Measurements from ENCODE around the gene PLEKHH1. TPM values are rescaled to one million over a fixed set of nuclear protein-coding genes. Genes with fewer than 3 reads are reported as not detected.

PLEKHH1 gene
- total RNA-seq, 4 donors from 2014 or later, result 10.5 to 23.1 (median 17.2) TPM

DNA sequence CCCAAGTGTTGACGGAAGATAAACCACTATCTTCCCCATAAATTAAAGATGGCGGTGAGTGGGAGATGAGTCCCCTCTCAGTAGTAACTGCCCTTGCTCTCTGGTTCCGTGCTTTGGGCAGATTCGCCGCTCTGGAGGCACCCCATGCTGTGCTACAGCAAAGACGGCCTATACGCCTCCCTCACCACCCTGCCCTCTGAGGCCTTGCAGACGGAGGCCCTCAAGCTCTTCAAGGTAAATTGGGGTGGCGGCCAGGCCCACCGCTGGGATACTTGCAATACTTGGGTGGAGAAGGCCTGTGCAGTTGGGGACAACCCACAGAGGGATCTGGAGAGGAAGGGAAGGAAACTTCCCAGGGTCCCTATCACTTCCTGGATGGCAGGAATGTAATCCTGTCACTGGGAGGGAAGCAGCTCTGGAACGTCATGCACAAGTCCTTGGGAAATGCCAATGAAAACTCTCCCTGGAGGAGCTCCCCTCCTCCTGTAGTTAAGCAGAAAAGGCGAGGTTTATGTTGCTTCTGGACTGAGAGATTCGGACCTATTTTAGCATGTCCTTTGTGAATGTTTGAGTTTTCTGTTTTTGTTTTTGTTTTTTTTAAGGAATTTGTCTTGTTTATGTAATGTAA lies 44.2 kb downstream of the PLEKHH1 start:
- intact Hi-C loops (cut with DNase I; ENCODE audit: low total_unique reads), result no loop called here
- TF ChIP-seq, protein P1, sequence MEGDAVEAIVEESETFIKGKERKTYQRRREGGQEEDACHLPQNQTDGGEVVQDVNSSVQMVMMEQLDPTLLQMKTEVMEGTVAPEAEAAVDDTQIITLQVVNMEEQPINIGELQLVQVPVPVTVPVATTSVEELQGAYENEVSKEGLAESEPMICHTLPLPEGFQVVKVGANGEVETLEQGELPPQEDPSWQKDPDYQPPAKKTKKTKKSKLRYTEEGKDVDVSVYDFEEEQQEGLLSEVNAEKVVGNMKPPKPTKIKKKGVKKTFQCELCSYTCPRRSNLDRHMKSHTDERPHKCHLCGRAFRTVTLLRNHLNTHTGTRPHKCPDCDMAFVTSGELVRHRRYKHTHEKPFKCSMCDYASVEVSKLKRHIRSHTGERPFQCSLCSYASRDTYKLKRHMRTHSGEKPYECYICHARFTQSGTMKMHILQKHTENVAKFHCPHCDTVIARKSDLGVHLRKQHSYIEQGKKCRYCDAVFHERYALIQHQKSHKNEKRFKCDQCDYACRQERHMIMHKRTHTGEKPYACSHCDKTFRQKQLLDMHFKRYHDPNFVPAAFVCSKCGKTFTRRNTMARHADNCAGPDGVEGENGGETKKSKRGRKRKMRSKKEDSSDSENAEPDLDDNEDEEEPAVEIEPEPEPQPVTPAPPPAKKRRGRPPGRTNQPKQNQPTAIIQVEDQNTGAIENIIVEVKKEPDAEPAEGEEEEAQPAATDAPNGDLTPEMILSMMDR (IDR thresholded peaks at IDR 0.05), result no peak
- no peak for TF ChIP-seq POLR2A (IDR thresholded peaks at IDR 0.05)
- 81 to 88% methylated on average over 13 of the region's 13 CpGs for WGBS, 2 donors
- no peak overlapping the region for H3K4me3 ChIP-seq (ENCODE audit: low read depth, poor library complexity, severe bottlenecking)
- no peak for DNase-seq (ENCODE audit: low spot score in 2 of 2)

DNA sequence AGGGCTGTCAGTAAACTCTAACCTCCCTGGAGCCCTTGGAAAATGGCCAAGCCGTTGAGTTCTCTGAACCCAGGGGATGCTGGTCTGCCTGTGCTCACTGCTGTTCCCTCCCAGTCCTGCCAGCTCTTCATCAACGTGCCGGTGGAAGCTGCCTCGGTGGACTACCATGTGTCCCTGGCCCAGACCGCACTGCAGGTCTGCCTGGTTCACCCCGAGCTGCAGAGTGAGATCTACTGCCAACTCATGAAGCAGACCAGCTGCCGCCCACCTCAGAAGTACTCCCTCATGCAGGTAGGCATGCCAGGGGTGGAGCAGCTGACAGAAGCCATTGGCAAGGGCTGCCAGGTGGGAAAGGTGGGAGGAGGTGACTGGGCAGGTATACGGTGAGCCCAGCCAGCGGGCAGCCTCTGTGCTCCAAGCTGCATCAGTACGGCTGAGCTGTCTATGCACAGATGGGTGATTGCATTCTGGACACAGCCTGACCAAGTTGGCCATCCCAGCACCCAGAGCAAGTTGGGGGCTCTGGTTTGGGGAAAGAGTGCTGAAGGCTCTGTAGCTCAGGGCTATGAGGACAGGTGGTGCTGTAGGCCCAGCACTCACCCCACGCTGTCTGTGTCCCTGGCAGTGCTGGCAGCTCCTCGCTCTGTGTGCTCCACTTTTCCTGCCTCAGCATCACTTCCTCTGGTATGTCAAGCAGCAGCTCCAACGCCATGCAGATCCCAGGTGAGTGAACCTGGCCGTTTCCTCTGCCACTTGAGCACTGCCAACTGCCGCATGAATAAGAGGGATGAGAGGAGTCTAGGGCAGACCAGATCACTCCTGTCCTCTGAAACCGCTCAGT lies 45.0 kb downstream of the PLEKHH1 start:
- WGBS, 2 donors, result 83 to 84% methylated on average over 12 to 16 of the region's 16 CpGs
- TF ChIP-seq, protein P1 (IDR thresholded peaks at IDR 0.05), result no peak
- no peak for TF ChIP-seq POLR2A (IDR thresholded peaks at IDR 0.05)
- DNase-seq (ENCODE audit: low spot score in 2 of 2), result no peak
- H3K4me3 ChIP-seq (ENCODE audit: low read depth, poor library complexity, severe bottlenecking), result no peak overlapping the region
- intact Hi-C loops (cut with DNase I; ENCODE audit: low total_unique reads), result no loop called here

DNA sequence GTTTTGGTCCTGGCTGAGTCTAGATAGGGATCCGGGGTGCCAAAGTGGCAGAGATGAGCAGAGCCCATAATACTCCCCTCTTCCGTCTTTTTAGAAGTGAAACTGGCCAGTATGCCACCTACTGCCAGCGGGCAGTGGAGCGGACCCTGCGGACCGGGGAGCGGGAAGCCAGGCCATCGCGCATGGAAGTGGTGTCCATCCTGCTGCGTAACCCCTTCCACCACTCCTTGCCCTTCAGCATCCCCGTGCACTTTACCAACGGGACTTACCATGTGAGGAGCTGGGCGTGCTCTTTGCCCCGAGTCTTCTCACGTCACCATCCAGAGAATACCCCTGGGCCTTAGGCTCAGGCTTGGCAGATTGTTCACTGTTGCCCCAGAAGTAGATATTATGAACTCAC lies 46.0 kb downstream of the PLEKHH1 start:
- no peak overlapping the region for H3K4me3 ChIP-seq (ENCODE audit: low read depth, poor library complexity, severe bottlenecking)
- TF ChIP-seq, protein P1 (IDR thresholded peaks at IDR 0.05), result no peak
- no peak for TF ChIP-seq POLR2A (IDR thresholded peaks at IDR 0.05)
- intact Hi-C loops (cut with DNase I; ENCODE audit: low total_unique reads), result no loop called here
- DNase-seq (ENCODE audit: low spot score in 2 of 2), result no peak
- 82 to 90% methylated on average over 15 of the region's 15 CpGs for WGBS, 2 donors

DNA sequence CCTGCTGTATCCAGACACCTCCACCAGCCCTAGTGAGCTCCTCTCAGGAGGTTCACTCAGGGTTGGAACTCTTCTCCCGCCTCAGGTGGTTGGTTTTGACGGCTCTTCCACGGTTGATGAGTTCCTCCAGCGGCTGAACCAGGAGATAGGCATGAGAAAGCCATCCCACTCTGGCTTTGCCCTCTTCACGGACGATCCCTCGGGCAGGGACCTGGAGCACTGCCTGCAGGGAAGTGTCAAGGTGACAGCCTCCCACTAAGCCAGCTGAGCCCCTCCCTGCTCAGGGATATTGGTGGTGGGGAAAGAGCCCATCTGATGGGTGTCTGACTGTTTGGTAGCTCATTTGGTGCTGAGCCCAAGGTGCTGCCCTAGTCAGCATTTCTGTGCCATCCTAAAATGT lies 46.5 kb downstream of the PLEKHH1 start:
- WGBS, 2 donors, result 83 to 85% methylated on average over 7 of the region's 7 CpGs
- no peak for TF ChIP-seq POLR2A (IDR thresholded peaks at IDR 0.05)
- TF ChIP-seq, protein P1 (IDR thresholded peaks at IDR 0.05), result no peak
- peak in 1 of 2 donors; percentile 80 for DNase-seq (ENCODE audit: low spot score in 2 of 2)
- intact Hi-C loops (cut with DNase I; ENCODE audit: low total_unique reads), result no loop called here
- H3K4me3 ChIP-seq (ENCODE audit: low read depth, poor library complexity, severe bottlenecking), result no peak overlapping the region

DNA sequence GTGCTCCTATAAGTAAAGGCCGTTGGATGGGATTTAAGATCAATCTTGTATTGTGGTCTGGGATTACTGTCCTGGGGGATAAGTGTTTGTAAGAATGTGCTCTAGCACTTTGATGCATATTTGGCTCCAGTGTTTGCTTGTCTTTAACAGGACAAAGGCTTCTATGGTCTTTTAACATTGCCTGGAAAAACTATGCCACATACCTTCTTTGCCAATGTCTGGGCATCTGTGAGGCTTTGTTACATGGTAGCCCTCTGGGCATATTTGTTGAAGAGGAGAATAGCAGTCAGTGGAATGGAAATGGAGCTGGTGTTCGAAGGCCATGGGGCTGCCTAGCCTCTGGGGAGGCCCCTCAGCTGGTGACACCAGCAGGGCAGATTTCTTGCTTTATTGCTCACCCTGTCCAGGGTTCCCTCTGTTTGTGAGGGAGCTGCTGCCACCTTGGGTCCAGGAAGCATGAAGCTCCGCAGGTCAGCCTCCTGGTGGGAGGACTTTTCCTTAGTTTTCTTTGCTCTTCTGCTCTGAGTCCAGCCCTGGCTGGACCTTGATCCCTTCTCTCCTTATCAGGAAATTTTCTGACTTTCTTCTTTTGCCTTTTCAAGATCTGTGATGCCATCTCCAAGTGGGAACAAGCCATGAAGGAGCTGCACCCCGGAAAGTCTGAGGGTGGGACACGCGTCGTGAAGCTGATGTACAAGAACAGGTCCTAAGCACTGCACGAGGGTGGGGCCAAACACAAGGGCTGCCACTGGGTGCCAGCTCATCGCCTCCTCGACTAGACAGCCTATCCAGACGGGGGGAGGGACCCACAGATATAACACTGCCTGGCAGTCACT lies 47.5 kb downstream of the PLEKHH1 start:
- H3K4me3 ChIP-seq (ENCODE audit: low read depth, poor library complexity, severe bottlenecking), result no peak overlapping the region
- TF ChIP-seq, protein P1 (IDR thresholded peaks at IDR 0.05), result no peak
- TF ChIP-seq POLR2A (IDR thresholded peaks at IDR 0.05), result no peak
- DNase-seq (ENCODE audit: low spot score in 2 of 2), result peak in 1 of 2 donors; percentile 76
- whole genome bisulfite sequencing, 2 donors, result 81 to 84% methylated on average over 11 of the region's 11 CpGs
- intact Hi-C loops (cut with DNase I; ENCODE audit: low total_unique reads), result no loop called here
